H9 (cell line): ENCODE data around the gene SYDE2. TPM values are rescaled to one million over a fixed set of nuclear protein-coding genes. Genes with fewer than 3 reads are reported as not detected.

ENCODE experiments used
- DNase-seq: peaks from one replicate; pipeline ENCODE4 v3.0.0-alpha.2; 2017
- H2AFZ ChIP-seq: one replicate; pipeline ENCODE4 v1.6.1; 2013; ENCODE audit warnings: mild to moderate bottlenecking, low read length, control low read depth, moderate library complexity
- H2AK5ac ChIP-seq: 2 replicates; pipeline ENCODE4 v1.6.1; 2013; ENCODE audit warnings: low read length, control low read depth, mixed read lengths; ENCODE audit not compliant: insufficient read length
- H2BK120ac ChIP-seq: one replicate; pipeline ENCODE4 v1.6.1; 2013; ENCODE audit warnings: low read depth, mild to moderate bottlenecking, low read length, control low read depth, inconsistent platforms; ENCODE audit not compliant: poor library complexity, severe bottlenecking
- H2BK12ac ChIP-seq: 2 replicates; pipeline ENCODE4 v1.6.1; 2013; ENCODE audit warnings: low read length, control low read depth, mixed read lengths, low read depth; ENCODE audit not compliant: insufficient read length
- H2BK15ac ChIP-seq: 2 replicates; pipeline ENCODE4 v1.6.1; 2013; ENCODE audit warnings: low read depth, low read length, control low read depth
- H2BK20ac ChIP-seq: one replicate; pipeline ENCODE4 v1.6.1; 2013; ENCODE audit warnings: low read depth, mild to moderate bottlenecking, low read length, control low read depth, inconsistent platforms; ENCODE audit not compliant: poor library complexity, severe bottlenecking
- H2BK5ac ChIP-seq: 2 replicates; pipeline ENCODE4 v1.6.1; 2013; ENCODE audit warnings: low read length, control low read depth, mixed read lengths; ENCODE audit not compliant: insufficient read length
- H3K14ac ChIP-seq: 2 replicates; pipeline ENCODE4 v1.6.1; 2013; ENCODE audit warnings: low read length, control low read depth; ENCODE audit not compliant: insufficient read depth
- H3K18ac ChIP-seq: 2 replicates; pipeline ENCODE4 v1.6.1; 2013; ENCODE audit warnings: low read depth, mild to moderate bottlenecking, mixed read lengths, low read length, control low read depth; ENCODE audit not compliant: insufficient read length
- H3K23ac ChIP-seq: 2 replicates; pipeline ENCODE4 v1.6.1; 2013; ENCODE audit warnings: low read length, control low read depth, mixed read lengths, low read depth; ENCODE audit not compliant: insufficient read length
- H3K23me2 ChIP-seq: 2 replicates; pipeline ENCODE4 v1.6.1; 2013; ENCODE audit warnings: low read depth, mild to moderate bottlenecking, mixed read lengths, low read length, control low read depth; ENCODE audit not compliant: insufficient read length, poor library complexity, severe bottlenecking
- H3K27ac ChIP-seq: 2 replicates; pipeline ENCODE4 v1.5.1; 2013; ENCODE audit warnings: low read length, control low read depth, mixed read lengths, low read depth; ENCODE audit not compliant: insufficient read length
- H3K27me3 ChIP-seq: 2 replicates; pipeline ENCODE4 v1.6.1; 2013; ENCODE audit warnings: low read length, control low read depth, inconsistent platforms; ENCODE audit not compliant: insufficient read depth
- H3K4ac ChIP-seq: 2 replicates; pipeline ENCODE4 v1.6.1; 2013; ENCODE audit warnings: low read depth, mild to moderate bottlenecking, control low read depth, inconsistent platforms, low read length, moderate library complexity
- H3K4me1 ChIP-seq: 2 replicates; pipeline ENCODE4 v1.6.1; 2013; ENCODE audit warnings: low read length, control low read depth, inconsistent platforms; ENCODE audit not compliant: insufficient read depth
- H3K4me2 ChIP-seq: 2 replicates; pipeline ENCODE4 v1.6.1; 2013; ENCODE audit warnings: low read length, control low read depth, mixed read lengths; ENCODE audit not compliant: insufficient read length, insufficient read depth
- H3K56ac ChIP-seq: 2 replicates; pipeline ENCODE4 v1.6.1; 2013; ENCODE audit warnings: low read depth, mild to moderate bottlenecking, mixed read lengths, low read length, control low read depth; ENCODE audit not compliant: insufficient read length
- H3K79me1 ChIP-seq: 2 replicates; pipeline ENCODE4 v1.6.1; 2013; ENCODE audit warnings: low read depth, mild to moderate bottlenecking, moderate library complexity, low read length, control low read depth, inconsistent platforms; ENCODE audit not compliant: insufficient read depth, poor library complexity, severe bottlenecking
- H3K79me2 ChIP-seq: 2 replicates; pipeline ENCODE4 v1.6.1; 2013; ENCODE audit warnings: low read length, control low read depth, inconsistent platforms; ENCODE audit not compliant: insufficient read depth
- H3K9ac ChIP-seq: 2 replicates; pipeline ENCODE4 v1.6.1; 2013; ENCODE audit warnings: low read length, control low read depth, mixed read lengths; ENCODE audit not compliant: insufficient read length; ENCODE audit errors: extremely low read depth
- H3K9me3 ChIP-seq: one replicate; pipeline ENCODE4 v1.6.1; 2013; ENCODE audit warnings: low read depth, low read length, inconsistent platforms; ENCODE audit not compliant: control insufficient read depth
- H3T11ph ChIP-seq: one replicate; pipeline ENCODE4 v1.6.1; 2013; ENCODE audit warnings: mild to moderate bottlenecking, low read length, control low read depth, inconsistent platforms
- H4K20me1 ChIP-seq: one replicate; pipeline ENCODE4 v1.6.1; 2013; ENCODE audit not compliant: control insufficient read depth, insufficient read length, insufficient read depth
- H4K5ac ChIP-seq: 2 replicates; pipeline ENCODE4 v1.6.1; 2013; ENCODE audit warnings: low read depth, mild to moderate bottlenecking, mixed read lengths, low read length, control low read depth; ENCODE audit not compliant: insufficient read length
- H4K8ac ChIP-seq: replicated peaks from 2 replicates; pipeline ENCODE4 v1.6.1; 2013; ENCODE audit warnings: low read length, control low read depth, mixed read lengths, low read depth; ENCODE audit not compliant: insufficient read length
- H4K91ac ChIP-seq: 2 replicates; pipeline ENCODE4 v1.6.1; 2013; ENCODE audit warnings: low read depth, mild to moderate bottlenecking, moderate library complexity, mixed read lengths, low read length, control low read depth; ENCODE audit not compliant: insufficient read length
- H3K27ac Mint-ChIP-seq, 3 experiments: 2 replicates in 2 of 3; 3 replicates in 1 of 3; pipeline ENCODE4 v1.8.0; 2020 to 2021; ENCODE audit warnings: mixed read lengths in 3 of 3, mild to moderate bottlenecking in 1 of 3, moderate library complexity in 1 of 3
- H3K27me3 Mint-ChIP-seq: 2 replicates; pipeline ENCODE4 v1.8.0; 2021; ENCODE audit warnings: low read depth, mild to moderate bottlenecking, moderate library complexity, mixed read lengths
- H3K36me3 Mint-ChIP-seq, 3 experiments: 2 replicates in 2 of 3; 3 replicates in 1 of 3; pipeline ENCODE4 v1.8.0; 2020 to 2021; ENCODE audit warnings: low read depth in 3 of 3, mixed read lengths in 3 of 3; ENCODE audit not compliant: insufficient read depth in 1 of 3
- H3K4me1 Mint-ChIP-seq, 2 experiments: 2 replicates each; pipeline ENCODE4 v1.8.0; 2020; ENCODE audit warnings: mixed read lengths in 2 of 2
- H3K4me3 Mint-ChIP-seq, 2 experiments: 2 replicates in 1 of 2; 3 replicates in 1 of 2; pipeline ENCODE4 v1.8.0; 2020 to 2021; ENCODE audit warnings: mild to moderate bottlenecking in 2 of 2, mixed read lengths in 2 of 2, moderate library complexity in 1 of 2
- H3K9me3 Mint-ChIP-seq, 2 experiments: 2 replicates in 1 of 2; 3 replicates in 1 of 2; pipeline ENCODE4 v1.8.0; 2020; ENCODE audit warnings: mild to moderate bottlenecking in 2 of 2, mixed read lengths in 2 of 2, moderate library complexity in 1 of 2
- total RNA-seq: library from RNA; stranded (reverse); gene quantifications from 2 replicates; pipeline ENCODE4 v1.2.1, GENCODE V29; 2021
- TF ChIP-seq, protein P1 (sequence below): fragments of 200-600 bp; sonication (generic); conservative IDR thresholded peaks from 3 replicates; pipeline ENCODE4 v1.8.0; 2021; ENCODE audit warnings: antibody characterized with exemption, mild to moderate bottlenecking

The SYDE2 gene
- total RNA-seq, 1 experiment from 2014 or later: 12.4 TPM

DNA sequence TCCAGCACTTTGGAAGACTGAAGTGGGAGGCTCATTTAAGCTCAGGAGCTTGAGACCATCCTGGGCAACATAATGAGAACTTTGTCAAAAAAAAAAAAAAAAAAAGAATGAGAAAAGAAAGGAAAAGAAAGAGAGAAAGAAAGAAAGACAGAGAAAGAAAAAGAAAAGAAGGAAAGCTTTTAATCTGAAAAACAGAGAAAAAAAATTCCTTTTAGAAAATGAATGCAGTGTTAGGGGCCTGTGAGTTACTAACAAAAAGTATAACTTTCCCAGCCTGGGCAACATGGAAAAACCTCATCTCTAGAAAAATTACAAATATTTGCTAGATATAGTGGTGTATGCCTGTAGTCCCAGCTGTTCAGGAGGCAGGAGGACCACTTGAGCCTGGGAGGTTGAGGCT, 15.9 kb upstream of the SYDE2 start:
- H3K27me3 ChIP-seq: no peaks in the 10 kb centered on the region
- no peak overlapping the region for H3K27ac ChIP-seq
- no peaks in the 10 kb centered on the region for H3K27me3 Mint-ChIP-seq
- no peak overlapping the region for H2BK20ac ChIP-seq
- no peak overlapping the region for H2BK5ac ChIP-seq
- H3K23ac ChIP-seq: no peak overlapping the region
- H3K27ac Mint-ChIP-seq: no peak overlapping the region; a peak in 1 of 7 replicates
- H4K5ac ChIP-seq: no peak overlapping the region
- no peaks in the 10 kb centered on the region for H3K79me2 ChIP-seq
- H3K4me1 ChIP-seq: no peaks in the 10 kb centered on the region
- H2AFZ ChIP-seq: no peak overlapping the region
- no peak overlapping the region for H3K14ac ChIP-seq
- no peak overlapping the region for H2AK5ac ChIP-seq
- no peak overlapping the region for H3T11ph ChIP-seq
- no peak overlapping the region for H3K4ac ChIP-seq
- H3K9me3 Mint-ChIP-seq: no peaks in the 10 kb centered on the region
- H3K4me2 ChIP-seq: no peak overlapping the region
- no peaks in the 10 kb centered on the region for H4K20me1 ChIP-seq
- peaks cover 16 to 19% of the 10 kb centered on the region in 2 experiments for H3K4me1 Mint-ChIP-seq
- no peaks in the 10 kb centered on the region for H3K79me1 ChIP-seq
- no peak overlapping the region for H3K56ac ChIP-seq
- H3K9me3 ChIP-seq: no peaks in the 10 kb centered on the region
- H4K91ac ChIP-seq: no peak overlapping the region
- H3K4me3 Mint-ChIP-seq: no peak overlapping the region
- no peak overlapping the region for H2BK15ac ChIP-seq
- H4K8ac ChIP-seq: no peak overlapping the region
- DNase-seq: no peak
- no peak overlapping the region for H3K9ac ChIP-seq
- TF ChIP-seq, protein P1, sequence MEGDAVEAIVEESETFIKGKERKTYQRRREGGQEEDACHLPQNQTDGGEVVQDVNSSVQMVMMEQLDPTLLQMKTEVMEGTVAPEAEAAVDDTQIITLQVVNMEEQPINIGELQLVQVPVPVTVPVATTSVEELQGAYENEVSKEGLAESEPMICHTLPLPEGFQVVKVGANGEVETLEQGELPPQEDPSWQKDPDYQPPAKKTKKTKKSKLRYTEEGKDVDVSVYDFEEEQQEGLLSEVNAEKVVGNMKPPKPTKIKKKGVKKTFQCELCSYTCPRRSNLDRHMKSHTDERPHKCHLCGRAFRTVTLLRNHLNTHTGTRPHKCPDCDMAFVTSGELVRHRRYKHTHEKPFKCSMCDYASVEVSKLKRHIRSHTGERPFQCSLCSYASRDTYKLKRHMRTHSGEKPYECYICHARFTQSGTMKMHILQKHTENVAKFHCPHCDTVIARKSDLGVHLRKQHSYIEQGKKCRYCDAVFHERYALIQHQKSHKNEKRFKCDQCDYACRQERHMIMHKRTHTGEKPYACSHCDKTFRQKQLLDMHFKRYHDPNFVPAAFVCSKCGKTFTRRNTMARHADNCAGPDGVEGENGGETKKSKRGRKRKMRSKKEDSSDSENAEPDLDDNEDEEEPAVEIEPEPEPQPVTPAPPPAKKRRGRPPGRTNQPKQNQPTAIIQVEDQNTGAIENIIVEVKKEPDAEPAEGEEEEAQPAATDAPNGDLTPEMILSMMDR: no peak
- H3K18ac ChIP-seq: no peak overlapping the region
- H3K36me3 Mint-ChIP-seq: peaks cover 0 to 5% (median 0%) of the 10 kb centered on the region in 3 experiments; a peak in 2 of 7 replicates
- H2BK120ac ChIP-seq: no peak overlapping the region
- no peak overlapping the region for H2BK12ac ChIP-seq
- no peaks in the 10 kb centered on the region for H3K23me2 ChIP-seq
